ENCODE data around the gene EDA2R.

EDA2R gene

GRCh38 chrX:66638591-66639500 lies at the start of gene EDA2R:
Gene EDA2R, minus strand, starts transcription at chrX:66639078. Its CDS starts 23,058 bp downstream, at chrX:66616020.
- Histone ChIP-seq H3K27ac (peak within 1 kb of the TSS; percentile 54), H3K4me2 (peak within 1 kb of the TSS; percentile 71), H3K9me3 (no peaks in the 10 kb centered on the region), H4K20me1 (peaks cover 3% of the 10 kb centered on the region; the same call in 1 of the 2 replicates), H3K9ac (peak within 1 kb of the TSS; percentile 68; the same call in 1 of the 2 replicates), H3K36me3 (no peaks in the 10 kb centered on the region), H3K4me3 (peak within 1 kb of the TSS; percentile 66), H3K27me3 (peaks cover 68% of the 10 kb centered on the region), H3K4me1 (peaks cover 5% of the 10 kb centered on the region; the same call in 1 of the 2 replicates)
- TF ChIP-seq Cebpa-rat (IDR thresholded peaks at IDR 0.05) = no peak

GRCh38 chrX:66684196-66684595 lies 45.3 kb upstream of the EDA2R start:
- Histone ChIP-seq H3K9ac (no peak overlapping the region), H4K20me1 (no peaks in the 10 kb centered on the region), H3K27ac (no peak overlapping the region), H3K4me2 (no peak overlapping the region), H3K4me3 (no peak overlapping the region), H3K9me3 (no peaks in the 10 kb centered on the region), H3K4me1 (no peaks in the 10 kb centered on the region), H3K36me3 (no peaks in the 10 kb centered on the region), H3K27me3 (peaks cover 21% of the 10 kb centered on the region; the same call in 1 of the 2 replicates)
- TF ChIP-seq Cebpa-rat (IDR thresholded peaks at IDR 0.05) = no peak

GRCh38 chrX:66680451-66680850 lies 41.6 kb upstream of the EDA2R start:
- Histone ChIP-seq H3K9me3 (no peaks in the 10 kb centered on the region), H3K4me3 (no peak overlapping the region), H3K4me2 (no peak overlapping the region), H3K36me3 (no peaks in the 10 kb centered on the region), H4K20me1 (no peaks in the 10 kb centered on the region), H3K9ac (no peak overlapping the region), H3K4me1 (no peaks in the 10 kb centered on the region), H3K27ac (no peak overlapping the region), H3K27me3 (peaks cover 24% of the 10 kb centered on the region; the same call in 1 of the 2 replicates)
- TF ChIP-seq Cebpa-rat (IDR thresholded peaks at IDR 0.05) = no peak

GRCh38 chrX:66677430-66677829 lies 38.6 kb upstream of the EDA2R start:
- H3K4me3 ChIP-seq = no peak overlapping the region
- no peak overlapping the region for H3K4me2 ChIP-seq
- no peak for TF ChIP-seq Cebpa-rat (IDR thresholded peaks at IDR 0.05)
- H3K27me3 ChIP-seq = peaks cover 19% of the 10 kb centered on the region; the same call in 1 of the 2 replicates
- no peak overlapping the region for H3K9ac ChIP-seq
- H3K27ac ChIP-seq = no peak overlapping the region
- H3K9me3 ChIP-seq = no peaks in the 10 kb centered on the region
- H3K36me3 ChIP-seq = no peaks in the 10 kb centered on the region
- no peaks in the 10 kb centered on the region for H4K20me1 ChIP-seq
- H3K4me1 ChIP-seq = no peaks in the 10 kb centered on the region

GRCh38 chrX:66676990-66677389 lies 38.1 kb upstream of the EDA2R start:
- TF ChIP-seq Cebpa-rat (IDR thresholded peaks at IDR 0.05) = no peak
- H3K4me2 ChIP-seq = no peak overlapping the region
- no peaks in the 10 kb centered on the region for H3K9me3 ChIP-seq
- no peaks in the 10 kb centered on the region for H4K20me1 ChIP-seq
- H3K27ac ChIP-seq = no peak overlapping the region
- peaks cover 23% of the 10 kb centered on the region; the same call in 1 of the 2 replicates for H3K27me3 ChIP-seq
- no peak overlapping the region for H3K9ac ChIP-seq
- no peaks in the 10 kb centered on the region for H3K4me1 ChIP-seq
- H3K36me3 ChIP-seq = no peaks in the 10 kb centered on the region
- H3K4me3 ChIP-seq = no peak overlapping the region

GRCh38 chrX:66676413-66676812 lies 37.5 kb upstream of the EDA2R start:
- TF ChIP-seq Cebpa-rat (IDR thresholded peaks at IDR 0.05) = no peak
- Histone ChIP-seq H4K20me1 (no peaks in the 10 kb centered on the region), H3K4me1 (no peaks in the 10 kb centered on the region), H3K4me3 (no peak overlapping the region), H3K4me2 (no peak overlapping the region), H3K9ac (no peak overlapping the region), H3K9me3 (no peaks in the 10 kb centered on the region), H3K36me3 (no peaks in the 10 kb centered on the region), H3K27ac (no peak overlapping the region), H3K27me3 (peaks cover 23% of the 10 kb centered on the region; the same call in 1 of the 2 replicates)

- H3K36me3 ChIP-seq = no peaks in the 10 kb centered on the region
- no peak for TF ChIP-seq Cebpa-rat (IDR thresholded peaks at IDR 0.05)
- no peak overlapping the region for H3K4me2 ChIP-seq
- no peak overlapping the region for H3K27ac ChIP-seq
- peaks cover 22% of the 10 kb centered on the region; the same call in 1 of the 2 replicates for H3K27me3 ChIP-seq
- no peak overlapping the region for H3K4me3 ChIP-seq
- no peak overlapping the region for H3K9ac ChIP-seq
- no peaks in the 10 kb centered on the region for H3K9me3 ChIP-seq
- H4K20me1 ChIP-seq = no peaks in the 10 kb centered on the region
- no peaks in the 10 kb centered on the region for H3K4me1 ChIP-seq
These were observed 36.7 kb upstream of the EDA2R start for GRCh38 chrX:66675541-66675940.

- Histone ChIP-seq H3K9ac (no peak overlapping the region), H3K27me3 (peaks cover 13% of the 10 kb centered on the region; the same call in 1 of the 2 replicates), H4K20me1 (no peaks in the 10 kb centered on the region), H3K4me2 (no peak overlapping the region), H3K4me3 (no peak overlapping the region), H3K36me3 (no peaks in the 10 kb centered on the region), H3K27ac (no peak overlapping the region), H3K9me3 (no peaks in the 10 kb centered on the region), H3K4me1 (no peaks in the 10 kb centered on the region)
- TF ChIP-seq Cebpa-rat (IDR thresholded peaks at IDR 0.05) = no peak
These were observed 35.6 kb upstream of the EDA2R start for GRCh38 chrX:66674506-66674905.

- Histone ChIP-seq H3K9me3 (no peaks in the 10 kb centered on the region), H3K4me2 (no peak overlapping the region), H3K9ac (no peak overlapping the region), H3K4me1 (no peaks in the 10 kb centered on the region), H3K27ac (no peak overlapping the region), H3K4me3 (no peak overlapping the region), H3K27me3 (peaks cover 17% of the 10 kb centered on the region; the same call in 1 of the 2 replicates), H4K20me1 (no peaks in the 10 kb centered on the region), H3K36me3 (no peaks in the 10 kb centered on the region)
- TF ChIP-seq Cebpa-rat (IDR thresholded peaks at IDR 0.05) = no peak
These were observed 33.2 kb upstream of the EDA2R start for GRCh38 chrX:66672106-66672505.

GRCh38 chrX:66654411-66654810 lies 15.5 kb upstream of the EDA2R start:
- Histone ChIP-seq H3K9me3 (no peaks in the 10 kb centered on the region), H3K27ac (no peak overlapping the region), H3K36me3 (no peaks in the 10 kb centered on the region), H3K4me3 (no peak overlapping the region), H4K20me1 (no peaks in the 10 kb centered on the region), H3K9ac (no peak overlapping the region), H3K27me3 (0 out of 2 replicates have a peak, but pooled peaks cover 6% of the 10 kb centered on the region), H3K4me2 (no peak overlapping the region), H3K4me1 (no peaks in the 10 kb centered on the region)
- TF ChIP-seq Cebpa-rat (IDR thresholded peaks at IDR 0.05) = no peak

Data from BLaER1 (cell line).